ENCODE measurements around the gene ACLY. TPM values are rescaled to one million over a fixed set of nuclear protein-coding genes. Genes with fewer than 3 reads are reported as not detected.

The ACLY gene
- total and polyA plus RNA-seq, 2 of the 13 experiments (the other 11 are each of a cell fraction or from before 2014, with no cell fraction given) = 111 to 218 TPM

DNA sequence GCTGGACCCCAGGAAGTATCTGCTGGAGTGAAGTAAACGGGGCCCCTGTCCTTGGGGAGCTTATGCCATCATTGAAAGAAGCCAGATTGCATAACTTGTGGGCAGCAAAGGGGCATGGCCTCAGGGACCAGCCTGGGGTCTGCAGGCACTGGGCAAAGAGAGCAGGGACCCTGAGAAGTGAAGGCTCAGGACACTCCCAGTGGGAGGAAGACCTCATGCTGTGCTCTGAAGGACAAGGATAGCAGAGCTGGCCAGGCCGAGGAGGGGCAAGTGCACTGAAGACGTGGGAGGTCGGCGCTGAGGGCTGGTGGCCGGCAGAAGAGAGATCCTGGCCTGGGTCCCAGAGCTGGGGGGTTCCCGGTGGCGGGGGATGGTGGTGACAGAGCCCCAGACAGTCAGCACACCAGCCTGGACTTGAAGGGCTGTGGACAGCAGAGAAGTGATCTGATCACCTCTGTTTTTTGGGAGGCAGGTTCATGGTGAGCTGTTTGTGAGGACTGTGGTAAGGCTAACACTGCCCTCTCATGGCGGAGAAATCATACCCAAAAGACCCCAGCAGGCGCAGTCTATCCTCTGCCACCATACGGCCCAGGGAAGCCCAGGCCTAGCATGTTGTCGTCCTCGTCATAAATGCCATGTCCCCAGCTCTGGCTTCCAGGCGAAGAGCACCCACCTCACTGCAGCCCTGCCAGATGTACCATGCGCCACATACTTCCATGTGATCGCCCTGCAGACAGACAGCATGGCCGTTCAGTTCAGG is 40.8 kb upstream of the ACLY start (continued):
- TF ChIP-seq, protein P1, sequence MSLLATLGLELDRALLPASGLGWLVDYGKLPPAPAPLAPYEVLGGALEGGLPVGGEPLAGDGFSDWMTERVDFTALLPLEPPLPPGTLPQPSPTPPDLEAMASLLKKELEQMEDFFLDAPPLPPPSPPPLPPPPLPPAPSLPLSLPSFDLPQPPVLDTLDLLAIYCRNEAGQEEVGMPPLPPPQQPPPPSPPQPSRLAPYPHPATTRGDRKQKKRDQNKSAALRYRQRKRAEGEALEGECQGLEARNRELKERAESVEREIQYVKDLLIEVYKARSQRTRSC (CRISPR knock-in tag; IDR thresholded peaks at IDR 0.05; ENCODE audit: low read depth) = 0 out of 2 replicates have a peak, but pooled peaks have one; percentile 73
- TF ChIP-seq ATF2 (CRISPR knock-in tag; IDR thresholded peaks at IDR 0.05) (peak; percentile 43), JUN (CRISPR knock-in tag; IDR thresholded peaks at IDR 0.05) (no peak; the same call in 1 of the 2 replicates), KAT7 (CRISPR knock-in tag; IDR thresholded peaks at IDR 0.05; ENCODE audit: borderline replicate concordance) (peak; percentile 61; the same call in 1 of the 2 replicates), CEBPG (CRISPR knock-in tag; IDR thresholded peaks at IDR 0.05) (peak; percentile 84), SCMH1 (CRISPR knock-in tag; IDR thresholded peaks at IDR 0.05; ENCODE audit: borderline replicate concordance) (no peak), HNF4A (CRISPR knock-in tag; IDR thresholded peaks at IDR 0.05) (peak; percentile 3; the same call in 1 of the 2 replicates), ZNF562 (CRISPR knock-in tag; IDR thresholded peaks at IDR 0.05; ENCODE audit: borderline replicate concordance) (no peak), CREM (IDR thresholded peaks at IDR 0.05) (no peak), CREM (CRISPR knock-in tag; IDR thresholded peaks at IDR 0.05) (no peak), CREB1 (IDR thresholded peaks at IDR 0.05) (no peak; the same call in 1 of the 2 replicates), CREB1 (CRISPR knock-in tag; IDR thresholded peaks at IDR 0.05) (no peak), ZNF33B (CRISPR knock-in tag; IDR thresholded peaks at IDR 0.05) (no peak), BORCS8-MEF2B (CRISPR knock-in tag; IDR thresholded peaks at IDR 0.05) (0 out of 2 replicates have a peak, but pooled peaks have one; percentile 62), ZNF343 (CRISPR knock-in tag; IDR thresholded peaks at IDR 0.05) (no peak), ZNF7 (CRISPR knock-in tag; IDR thresholded peaks at IDR 0.05) (peak; percentile 51; the same call in 1 of the 2 replicates), ZFX (CRISPR knock-in tag; IDR thresholded peaks at IDR 0.05; ENCODE audit: low read depth) (peak; percentile 95), GABPB1 (CRISPR knock-in tag; IDR thresholded peaks at IDR 0.05) (peak; percentile 39; the same call in 1 of the 2 replicates), FOXK1 (CRISPR knock-in tag; IDR thresholded peaks at IDR 0.05; ENCODE audit: borderline replicate concordance, low read depth) (peak; percentile 74; the same call in 1 of the 2 replicates), ZNF574 (CRISPR knock-in tag; IDR thresholded peaks at IDR 0.05) (peak; percentile 61), U2AF1 (optimal IDR thresholded peaks at IDR 0.05; ENCODE audit: low read depth, low read length) (no peak), MEF2D (CRISPR knock-in tag; IDR thresholded peaks at IDR 0.05) (peak; percentile 52), MXI1 (IDR thresholded peaks at IDR 0.05; ENCODE audit: borderline replicate concordance, low read depth, low read length) (peak; percentile 45; the same call in 1 of the 3 replicates), PHF20 (CRISPR knock-in tag; IDR thresholded peaks at IDR 0.05) (peak; percentile 29; the same call in 1 of the 2 replicates), HNRNPL (IDR thresholded peaks at IDR 0.05; ENCODE audit: low read depth, low read length) (peak; percentile 78; the same call in 1 of the 2 replicates), PAX8 (CRISPR knock-in tag; IDR thresholded peaks at IDR 0.05; ENCODE audit: borderline replicate concordance) (no peak)
- TF ChIP-seq, protein P2, sequence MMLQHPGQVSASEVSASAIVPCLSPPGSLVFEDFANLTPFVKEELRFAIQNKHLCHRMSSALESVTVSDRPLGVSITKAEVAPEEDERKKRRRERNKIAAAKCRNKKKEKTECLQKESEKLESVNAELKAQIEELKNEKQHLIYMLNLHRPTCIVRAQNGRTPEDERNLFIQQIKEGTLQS (CRISPR knock-in tag; IDR thresholded peaks at IDR 0.05) = peak; percentile 9; the same call in 1 of the 2 replicates

All from HepG2 (cell line).